IPS-18c (cell line): ENCODE results near the gene VEGFC.

Experiments used
- H3K4me3 ChIP-seq: 2 replicates; pipeline ENCODE4 v1.7.0; 2013; ENCODE audit warnings: low read depth, mild to moderate bottlenecking, low read length, moderate library complexity; ENCODE audit not compliant: insufficient read depth
- H3K9me3 ChIP-seq: one replicate; pipeline ENCODE4 v1.6.1; 2013; ENCODE audit warnings: mild to moderate bottlenecking, low read length, moderate library complexity; ENCODE audit not compliant: control insufficient read depth, insufficient read depth

VEGFC gene

GRCh38 chr4:176806778-176807375 is 14.2 kb upstream of the VEGFC start:
- Histone ChIP-seq H3K9me3 (no peaks in the 10 kb centered on the region), H3K4me3 (no peak overlapping the region)

DNA sequence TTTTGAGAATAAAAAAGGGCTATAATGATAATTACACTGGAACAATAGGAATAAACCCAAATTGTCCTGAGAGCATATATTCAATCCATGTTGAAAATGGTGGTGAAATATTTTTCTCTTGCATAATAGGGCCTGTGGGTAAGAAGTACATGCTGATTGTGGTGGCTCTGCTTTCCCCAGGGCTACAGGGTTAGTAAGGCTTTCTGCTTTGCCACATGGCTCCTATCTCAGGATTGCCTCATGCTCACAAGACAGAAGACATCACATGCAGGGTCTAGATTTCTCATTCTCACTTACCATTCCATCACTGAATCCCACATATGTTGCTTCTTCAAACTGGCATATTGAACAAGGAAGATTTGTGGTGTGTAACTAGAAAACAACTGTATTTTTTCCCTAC is 12.4 kb upstream of the VEGFC start:
- Histone ChIP-seq H3K4me3 (no peak overlapping the region), H3K9me3 (no peaks in the 10 kb centered on the region)

GRCh38 chr4:176800891-176801534 is 8.3 kb upstream of the VEGFC start:
- no peaks in the 10 kb centered on the region for H3K9me3 ChIP-seq

GRCh38 chr4:176799653-176800052 is 6.9 kb upstream of the VEGFC start:
- H3K9me3 ChIP-seq: no peaks in the 10 kb centered on the region

More at GRCh38 chr4:176800891-176801534, 8.3 kb upstream of the VEGFC start:
- no peak overlapping the region for H3K4me3 ChIP-seq

GRCh38 chr4:176798540-176798939 is 5.8 kb upstream of the VEGFC start:
- no peaks in the 10 kb centered on the region for H3K9me3 ChIP-seq
- no peak overlapping the region for H3K4me3 ChIP-seq

More at GRCh38 chr4:176799653-176800052, 6.9 kb upstream of the VEGFC start:
- no peak overlapping the region for H3K4me3 ChIP-seq

GRCh38 chr4:176795441-176795840 is 2.7 kb upstream of the VEGFC start:
- Histone ChIP-seq H3K9me3 (no peaks in the 10 kb centered on the region), H3K4me3 (no peak overlapping the region)

DNA sequence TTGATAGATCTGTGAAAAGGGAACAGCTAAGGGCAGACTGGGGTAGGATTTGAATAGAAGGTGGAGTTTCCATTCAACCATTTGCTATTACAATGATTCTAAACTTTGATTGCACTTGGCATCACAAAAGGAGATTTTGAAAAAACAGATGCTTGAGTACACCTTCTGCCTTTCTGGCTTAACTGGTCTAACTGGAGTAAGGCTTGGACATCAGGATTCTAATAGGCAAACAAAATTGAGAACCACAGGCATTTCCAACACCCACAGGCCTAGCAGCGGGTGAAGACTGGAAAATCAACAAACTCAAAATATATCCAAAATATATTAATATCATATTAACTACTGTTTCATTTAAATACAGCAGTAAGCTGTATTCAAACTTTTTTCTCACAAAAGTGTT is 1.9 kb upstream of the VEGFC start:
- Histone ChIP-seq H3K4me3 (no peak overlapping the region), H3K9me3 (no peaks in the 10 kb centered on the region)

DNA sequence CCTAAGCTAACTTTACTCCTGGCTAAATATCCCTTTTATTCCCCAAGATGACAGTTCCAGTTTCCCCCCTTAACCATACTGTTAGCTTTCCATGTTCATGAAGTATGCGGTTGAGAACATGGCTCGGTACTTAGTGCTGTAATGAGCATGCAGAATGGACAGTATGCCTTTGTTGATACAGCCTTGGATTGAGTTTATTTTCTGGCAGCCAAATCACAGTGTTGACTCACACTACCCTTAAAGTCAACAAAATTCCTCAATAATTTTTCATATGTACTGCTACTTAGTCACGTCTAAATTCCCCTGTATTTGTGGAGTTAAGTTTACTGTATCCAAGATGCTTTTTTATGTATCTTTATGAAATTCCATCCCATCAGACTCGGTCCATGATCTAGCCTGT is 1.4 kb upstream of the VEGFC start:
- no peaks in the 10 kb centered on the region for H3K9me3 ChIP-seq
- no peak overlapping the region for H3K4me3 ChIP-seq

DNA sequence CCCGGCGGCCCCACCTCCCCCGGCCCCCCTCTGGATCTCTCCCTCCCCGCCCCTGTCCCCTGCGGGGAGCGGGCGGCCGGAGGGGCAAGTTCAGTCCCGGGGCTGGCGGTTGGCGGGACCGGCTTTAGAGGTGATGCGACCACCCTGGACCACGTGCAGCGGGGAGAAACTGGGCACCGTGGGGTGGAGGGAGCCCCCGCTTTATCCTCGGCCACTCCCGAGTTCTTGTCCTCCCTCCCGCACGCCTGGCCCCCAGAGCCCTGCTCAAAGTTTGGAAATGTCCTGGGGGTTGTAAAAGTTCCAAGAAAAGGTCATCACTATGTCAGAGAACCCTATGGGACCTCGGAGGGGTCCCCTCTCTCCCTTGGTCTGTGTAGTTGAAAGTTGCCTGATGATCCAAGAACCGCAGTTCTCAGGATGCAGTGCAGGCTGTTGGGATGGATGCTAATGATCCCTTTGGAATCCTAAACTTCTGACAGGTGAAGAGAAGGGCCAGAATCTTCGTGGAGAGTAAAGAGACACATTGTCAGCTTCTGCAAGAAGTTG is 411 bp upstream of the VEGFC start:
- peak overlapping the region; percentile 46 for H3K4me3 ChIP-seq
- no peaks in the 10 kb centered on the region for H3K9me3 ChIP-seq

GRCh38 chr4:176791591-176792325 is 964 bp downstream of the VEGFC start:
- Histone ChIP-seq H3K4me3 (peak overlapping the region; percentile 61), H3K9me3 (no peaks in the 10 kb centered on the region)

GRCh38 chr4:176790398-176790797 is 2.3 kb downstream of the VEGFC start:
- Histone ChIP-seq H3K9me3 (no peaks in the 10 kb centered on the region), H3K4me3 (no peak overlapping the region)

DNA sequence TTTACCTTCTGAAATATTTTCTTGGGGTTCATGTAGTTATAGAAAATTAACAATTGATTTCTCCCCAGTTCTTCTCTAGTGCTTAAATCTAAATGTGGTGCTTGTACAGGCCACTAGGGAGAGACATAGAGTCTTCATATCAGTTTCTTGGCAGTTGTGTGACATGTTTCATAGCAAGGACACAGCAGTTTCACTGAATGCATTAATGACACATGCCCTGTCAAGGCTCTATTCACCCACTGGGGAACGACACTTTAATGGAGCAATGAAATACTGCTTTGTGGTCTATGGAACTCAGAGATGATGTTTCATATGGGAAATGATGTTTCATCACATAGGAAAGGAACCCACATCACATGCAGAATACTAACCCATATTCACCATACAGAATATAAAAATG is 2.8 kb downstream of the VEGFC start:
- Histone ChIP-seq H3K9me3 (no peaks in the 10 kb centered on the region), H3K4me3 (no peak overlapping the region)

DNA sequence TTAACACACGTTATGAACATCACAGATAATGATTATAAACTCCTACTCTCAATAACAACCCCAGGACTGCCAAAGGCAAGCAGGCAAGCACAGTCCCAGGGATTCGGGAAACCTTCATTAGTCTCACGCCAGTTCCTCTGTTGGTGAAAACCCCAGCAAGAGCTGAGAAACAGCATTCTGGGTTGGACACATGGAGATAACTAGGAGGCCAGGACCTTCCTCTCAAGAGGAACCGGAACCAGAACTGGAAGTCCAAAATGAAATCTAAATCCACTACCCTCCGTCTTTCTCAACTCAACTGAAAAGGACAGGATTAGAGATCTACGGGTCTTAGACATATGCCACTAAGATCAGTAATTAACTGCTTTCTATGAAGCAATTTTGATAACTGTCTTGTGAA is 3.8 kb downstream of the VEGFC start:
- H3K4me3 ChIP-seq: no peak overlapping the region
- H3K9me3 ChIP-seq: no peaks in the 10 kb centered on the region

GRCh38 chr4:176788248-176788647 is 4.5 kb downstream of the VEGFC start:
- Histone ChIP-seq H3K4me3 (no peak overlapping the region), H3K9me3 (no peaks in the 10 kb centered on the region)

- H3K9me3 ChIP-seq: no peaks in the 10 kb centered on the region
- H3K4me3 ChIP-seq: no peak overlapping the region
These were observed 7.9 kb downstream of the VEGFC start for GRCh38 chr4:176784816-176785215.

GRCh38 chr4:176782794-176783193 is 9.9 kb downstream of the VEGFC start:
- Histone ChIP-seq H3K4me3 (no peak overlapping the region), H3K9me3 (no peaks in the 10 kb centered on the region)

- no peaks in the 10 kb centered on the region for H3K9me3 ChIP-seq
These were observed 10.5 kb downstream of the VEGFC start for GRCh38 chr4:176782191-176782590.

DNA sequence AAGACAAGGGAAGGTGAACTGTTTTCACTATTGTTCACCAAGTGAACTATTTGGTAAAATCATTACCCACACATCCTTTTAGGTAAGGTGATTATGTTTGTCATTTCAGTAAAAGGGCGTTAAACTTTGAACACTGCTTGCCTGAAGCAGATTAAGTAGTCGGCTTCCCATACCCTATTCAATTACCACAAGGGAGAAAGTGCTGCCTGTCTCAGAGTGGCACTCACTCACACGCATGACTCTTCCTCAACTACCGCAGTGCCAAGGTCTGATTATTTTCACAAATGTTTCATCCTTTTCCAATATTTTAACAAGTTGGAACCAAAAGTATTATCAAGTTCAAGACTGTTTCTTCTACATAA is 11.0 kb downstream of the VEGFC start:
- H3K4me3 ChIP-seq: no peak overlapping the region
- no peaks in the 10 kb centered on the region for H3K9me3 ChIP-seq

More at GRCh38 chr4:176782191-176782590, 10.5 kb downstream of the VEGFC start:
- H3K4me3 ChIP-seq: no peak overlapping the region
